Activated CD4-positive, alpha-beta T cell treated with anti-CD3 and anti-CD28 coated beads for 24 hours (primary cell): ENCODE results near the gene CA11.

Experiments used
- DNase-seq, 2 donors: peaks; one replicate each; pipeline ENCODE4 v3.0.0-alpha.2; 2020; ENCODE audit warnings: low read depth in 2 of 2

The CA11 gene

DNA sequence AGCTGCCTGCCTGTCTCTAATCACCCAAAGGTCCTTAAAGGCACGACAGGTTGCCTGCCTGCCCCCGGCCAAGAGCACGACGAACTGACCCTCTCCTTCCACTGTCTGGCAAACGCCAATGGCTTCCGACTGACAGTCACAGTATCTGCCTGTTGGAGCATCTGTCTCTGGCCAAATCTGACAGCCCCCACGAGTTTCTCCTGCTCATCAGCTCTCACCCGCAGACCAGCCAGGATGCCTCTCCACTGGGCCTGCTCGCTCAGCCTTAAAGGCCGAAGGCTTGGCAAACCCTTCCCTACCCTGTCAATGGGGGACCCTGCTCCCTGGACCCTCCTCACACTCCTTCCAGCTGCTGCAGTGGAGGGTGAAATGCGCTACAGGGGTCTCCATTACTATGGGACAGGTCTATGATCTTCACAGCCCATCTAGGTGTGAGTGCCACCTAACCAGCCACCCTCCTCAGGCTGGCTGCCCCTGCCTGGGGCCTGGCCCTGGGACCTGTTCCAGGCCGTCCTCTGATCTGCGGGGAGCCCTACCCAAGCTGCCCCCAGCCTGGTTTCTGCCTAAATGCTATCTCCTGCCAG is 32.0 kb downstream of the CA11 start:
- DNase-seq = no peak

GRCh38 chr19:48613024-48613851 is 32.7 kb downstream of the CA11 start:
- no peak for DNase-seq

- DNase-seq = no peak
Observed at GRCh38 chr19:48611872-48612271, 34.1 kb downstream of the CA11 start.

DNA sequence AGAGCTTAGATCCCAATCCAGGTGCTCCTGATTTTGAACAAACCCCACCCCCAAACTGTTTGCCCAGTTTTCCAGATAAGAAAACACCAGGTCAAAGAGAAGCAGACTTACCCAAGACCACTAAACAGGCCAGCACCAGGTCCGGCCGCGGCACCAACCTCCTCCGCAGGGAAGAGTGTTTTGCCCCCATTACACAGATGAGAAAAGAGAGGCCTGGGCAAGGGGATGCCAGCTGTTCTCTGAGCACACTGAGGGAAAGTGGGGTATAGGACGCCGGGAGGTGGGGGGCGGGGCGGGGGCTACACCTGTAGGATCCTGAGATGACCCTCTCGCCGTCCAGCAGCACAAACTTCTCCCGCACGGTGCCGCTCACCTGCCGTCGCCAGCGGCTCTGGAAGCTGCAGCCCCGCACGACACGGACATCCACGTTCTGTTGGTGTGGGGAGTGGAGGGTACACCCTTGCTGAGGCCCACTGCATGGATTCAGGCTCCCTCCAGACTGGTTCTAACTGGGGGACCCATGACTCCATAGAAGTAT is 36.3 kb downstream of the CA11 start:
- no peak for DNase-seq

DNA sequence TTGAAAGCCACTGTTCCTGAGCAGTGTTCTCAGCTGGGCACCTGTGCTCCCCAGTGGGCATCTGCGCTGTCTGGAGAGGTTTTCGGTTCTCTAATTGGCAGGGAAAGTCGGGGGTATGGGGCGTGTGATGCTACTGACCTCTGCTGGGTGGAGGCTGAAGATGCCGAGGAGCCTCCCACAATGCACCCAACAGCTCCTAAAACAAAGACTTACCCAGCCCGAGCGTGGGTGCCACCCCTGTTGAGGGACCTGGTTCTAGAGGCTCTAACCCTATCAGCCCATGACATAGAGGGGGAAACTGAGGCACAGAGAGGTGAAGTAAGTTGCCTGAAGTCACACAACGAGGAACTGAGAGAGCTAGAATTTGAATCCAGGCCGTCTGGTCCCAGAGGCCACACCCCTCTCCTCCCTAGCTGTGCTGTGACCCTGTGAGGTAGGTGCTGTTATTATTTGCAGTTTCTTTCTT is 37.2 kb downstream of the CA11 start:
- no peak for DNase-seq

DNA sequence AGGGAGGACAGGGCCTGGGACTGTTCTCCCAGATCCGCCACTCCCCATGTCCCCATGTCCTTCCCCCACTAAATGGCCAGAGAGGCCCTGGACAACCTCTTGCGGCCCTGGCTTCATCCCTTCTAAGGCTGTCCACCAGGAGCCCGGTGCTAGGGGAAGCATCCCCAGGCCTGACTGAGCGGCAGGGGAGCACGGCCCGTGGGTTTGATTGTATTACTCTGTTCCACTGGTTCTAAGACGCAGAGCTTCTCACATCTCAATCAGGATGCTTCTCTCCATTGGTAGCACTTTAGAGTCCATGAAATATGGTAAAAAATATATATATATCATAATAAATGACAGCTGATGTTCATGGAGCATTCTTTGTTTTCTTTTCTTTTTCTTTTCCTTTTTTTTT is 38.6 kb downstream of the CA11 start:
- no peak for DNase-seq

DNA sequence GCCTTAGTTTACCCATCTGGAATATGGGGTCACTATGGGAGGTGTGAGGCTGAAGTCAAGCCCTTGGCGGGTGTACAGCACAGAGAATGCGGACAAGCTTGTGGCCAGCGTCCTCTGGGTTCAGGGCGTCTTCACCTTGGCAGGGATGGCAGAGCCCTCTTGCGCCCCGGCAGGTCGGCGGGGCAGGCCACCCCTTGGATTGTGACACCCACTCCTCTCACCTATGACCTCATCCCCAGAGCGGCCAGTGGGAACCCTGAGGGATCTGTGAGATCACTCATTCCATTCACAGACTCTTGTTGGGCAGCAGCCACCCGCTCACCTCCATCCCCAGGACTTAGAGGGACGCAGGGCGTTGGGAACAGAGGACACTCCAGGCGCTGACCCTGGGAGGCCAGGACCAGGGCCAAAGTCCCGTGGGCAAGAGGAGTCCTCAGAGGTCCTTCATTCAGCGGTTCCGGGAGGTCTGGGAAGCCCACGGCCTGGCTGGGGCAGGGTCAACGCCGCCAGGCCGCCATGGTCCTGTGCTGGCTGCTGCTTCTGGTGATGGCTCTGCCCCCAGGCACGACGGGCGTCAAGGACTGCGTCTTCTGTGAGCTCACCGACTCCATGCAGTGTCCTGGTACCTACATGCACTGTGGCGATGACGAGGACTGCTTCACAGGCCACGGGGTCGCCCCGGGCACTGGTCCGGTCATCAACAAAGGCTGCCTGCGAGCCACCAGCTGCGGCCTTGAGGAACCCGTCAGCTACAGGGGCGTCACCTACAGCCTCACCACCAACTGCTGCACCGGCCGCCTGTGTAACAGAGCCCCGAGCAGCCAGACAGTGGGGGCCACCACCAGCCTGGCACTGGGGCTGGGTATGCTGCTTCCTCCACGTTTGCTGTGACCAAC is 39.3 kb downstream of the CA11 start, which contains the start of gene SPACA4:
SPACA4 (plus strand) TSS at position 280 of the 896 bp plus-strand sequence; CDS start at position 517, 237 bp downstream.
- DNase-seq = no peak

GRCh38 chr19:48603850-48604249 is 42.1 kb downstream of the CA11 start:
- no peak for DNase-seq

DNA sequence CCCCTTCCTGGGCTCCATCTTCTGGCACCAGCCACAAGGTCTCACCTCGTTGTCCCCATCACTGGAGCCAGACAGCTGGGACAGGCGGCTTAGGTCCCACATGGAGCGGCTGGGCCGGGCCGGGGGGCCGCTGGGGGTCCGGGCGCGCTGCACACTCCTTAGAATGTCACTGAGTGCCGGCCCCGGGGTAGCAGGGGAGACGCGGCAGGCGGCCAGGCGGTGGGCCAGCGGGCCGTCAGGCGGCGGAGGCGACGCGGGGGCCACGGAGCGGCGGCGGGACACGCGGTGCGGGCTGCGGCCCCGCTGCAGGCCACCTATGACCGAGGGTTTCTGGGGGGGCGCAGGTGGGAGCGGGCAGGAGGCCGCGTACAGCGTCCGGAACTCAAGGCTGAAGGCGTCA is 42.5 kb downstream of the CA11 start:
- DNase-seq = no peak

GRCh38 chr19:48603001-48603400 is 43.0 kb downstream of the CA11 start:
- no peak for DNase-seq

GRCh38 chr19:48600679-48601417 is 45.1 kb downstream of the CA11 start:
- DNase-seq = no peak

DNA sequence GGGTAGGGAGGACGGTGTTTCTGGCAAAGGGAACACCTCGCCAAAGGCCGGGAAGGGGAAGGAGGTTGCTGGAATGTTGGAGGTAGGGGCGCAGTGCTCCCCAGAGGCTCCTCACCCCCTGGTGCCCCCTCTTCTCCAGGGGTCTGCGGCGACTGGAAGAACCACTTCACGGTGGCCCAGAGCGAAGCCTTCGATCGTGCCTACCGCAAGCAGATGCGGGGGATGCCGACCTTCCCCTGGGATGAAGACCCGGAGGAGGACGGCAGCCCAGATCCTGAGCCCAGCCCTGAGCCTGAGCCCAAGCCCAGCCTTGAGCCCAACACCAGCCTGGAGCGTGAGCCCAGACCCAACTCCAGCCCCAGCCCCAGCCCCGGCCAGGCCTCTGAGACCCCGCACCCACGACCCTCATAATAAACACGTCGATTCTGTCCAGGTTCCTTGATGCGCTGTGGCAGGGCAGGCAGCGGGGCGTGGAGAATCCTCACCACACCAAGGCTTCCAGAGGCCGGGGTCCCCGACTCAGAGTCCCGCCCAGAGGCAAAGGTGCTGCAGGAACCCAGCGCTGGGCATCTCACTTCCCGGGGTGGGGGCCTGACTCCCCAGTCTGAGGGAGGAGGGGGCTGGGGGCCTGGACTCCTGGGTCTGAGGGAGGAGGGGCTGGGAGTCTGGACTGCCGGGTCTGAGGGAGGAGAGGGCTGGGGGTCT is 46.8 kb downstream of the CA11 start:
- DNase-seq = no peak

DNA sequence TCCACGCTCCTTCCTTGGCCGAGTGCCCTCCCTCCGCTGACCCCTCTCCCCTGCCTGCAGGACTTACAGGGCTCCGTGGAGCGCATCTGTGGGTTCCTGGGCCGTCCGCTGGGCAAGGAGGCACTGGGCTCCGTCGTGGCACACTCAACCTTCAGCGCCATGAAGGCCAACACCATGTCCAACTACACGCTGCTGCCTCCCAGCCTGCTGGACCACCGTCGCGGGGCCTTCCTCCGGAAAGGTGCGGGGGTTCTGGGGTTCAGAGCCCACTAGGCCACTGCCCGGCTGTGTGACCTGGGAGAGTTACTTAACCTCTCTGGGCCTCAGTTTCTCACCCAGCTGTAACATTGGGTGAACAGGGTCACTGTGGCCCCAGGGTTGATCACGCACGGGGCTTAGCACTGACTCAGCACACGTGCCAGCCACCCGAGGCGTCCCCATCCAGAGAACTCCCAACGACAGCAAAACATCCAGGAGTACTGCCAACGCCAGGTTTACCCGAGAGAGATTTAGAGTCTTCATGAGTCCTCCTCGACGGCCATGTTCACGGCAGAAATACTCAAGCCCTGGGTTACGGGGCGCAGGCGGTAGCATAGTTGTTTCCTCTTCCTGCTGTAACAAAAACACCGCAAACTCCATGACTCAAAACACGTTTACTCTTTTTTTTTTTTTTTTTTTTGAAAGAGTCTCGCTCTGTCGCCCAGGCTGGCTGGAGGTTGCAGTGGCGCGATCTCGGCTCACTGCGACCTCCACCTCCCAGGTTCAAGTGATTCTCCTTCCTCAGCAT is 49.1 kb downstream of the CA11 start:
- DNase-seq = no peak

- DNase-seq = no peak
Observed at GRCh38 chr19:48596237-48596636, 49.8 kb downstream of the CA11 start.

DNA sequence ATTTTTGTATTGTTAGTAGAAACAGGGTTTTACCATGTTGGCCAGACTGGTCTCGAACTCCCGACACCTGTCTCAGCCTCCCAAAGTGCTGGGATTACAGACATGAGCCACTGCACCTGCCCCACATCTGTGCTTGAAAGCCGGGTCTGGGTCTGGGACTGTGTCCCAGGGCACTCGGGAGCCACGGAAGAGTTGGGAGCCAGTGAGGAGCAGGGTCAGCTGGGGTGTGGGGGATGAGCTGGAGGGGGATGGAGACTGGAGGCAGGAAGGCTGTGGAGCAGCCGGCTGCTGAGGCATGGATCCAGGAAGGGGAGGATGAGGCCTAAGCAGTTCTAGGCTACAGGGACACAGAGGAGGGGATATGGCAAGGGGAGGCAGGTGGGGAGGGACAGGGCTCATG is 50.2 kb downstream of the CA11 start:
- no peak for DNase-seq

DNA sequence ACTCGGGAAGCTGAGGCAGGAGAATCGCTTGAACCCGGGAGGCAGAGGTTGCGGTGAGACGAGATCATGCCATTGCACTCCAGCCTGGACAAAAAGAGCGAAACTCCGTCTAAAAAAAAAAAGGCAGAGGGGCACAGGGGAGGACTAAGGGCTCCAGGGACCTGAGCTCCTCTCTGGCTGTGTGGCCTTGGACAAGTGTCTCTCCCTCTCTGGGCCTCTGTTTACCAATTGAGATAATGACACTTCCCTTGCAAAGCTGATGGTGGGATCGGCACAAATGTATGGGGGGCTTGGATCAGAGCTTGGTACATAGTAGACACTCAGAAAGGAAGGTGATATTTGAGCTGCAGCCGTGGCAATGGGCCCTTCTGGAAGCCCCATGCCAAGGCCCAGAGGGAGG is 50.8 kb downstream of the CA11 start:
- no peak for DNase-seq

DNA sequence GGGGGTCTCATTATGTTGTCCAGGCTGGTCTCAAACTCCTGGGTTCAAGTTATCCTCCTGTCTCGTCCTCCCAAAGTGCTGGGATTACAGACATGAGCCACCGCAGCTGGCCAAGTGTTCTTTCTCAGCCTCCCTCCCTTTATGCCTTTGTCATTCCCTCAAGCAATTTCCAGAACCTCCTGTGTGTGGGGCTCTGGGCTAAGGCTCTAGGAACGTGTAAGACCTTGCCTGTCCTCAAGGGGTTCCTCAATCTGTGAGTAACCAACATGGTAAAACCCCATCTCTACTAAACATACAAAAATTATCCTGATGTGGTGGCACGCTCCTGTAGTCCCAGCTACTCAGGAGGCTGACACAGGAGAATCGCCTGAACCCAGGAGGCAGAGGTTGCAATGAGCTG is 55.0 kb downstream of the CA11 start:
- no peak for DNase-seq

- peak; percentile 73 to 84 for DNase-seq
Observed at GRCh38 chr19:48588670-48589401, 57.2 kb downstream of the CA11 start.
